ENCODE data around the gene C11orf71. TPM values are rescaled to one million over a fixed set of nuclear protein-coding genes. Genes with fewer than 3 reads are reported as not detected.
A peak's percentile ranks its signal among the peaks of the same experiment; 100 is the strongest.

Gene C11orf71
- total RNA-seq, 6 experiments from 2014 or later, result 2.4 to 3.8 (median 3.2) TPM

- peak overlapping the region; percentile 60 for H3K4me3 Mint-ChIP-seq
Measured at GRCh38 chr11:114367244-114367957, 32.9 kb downstream of the C11orf71 start.

DNA sequence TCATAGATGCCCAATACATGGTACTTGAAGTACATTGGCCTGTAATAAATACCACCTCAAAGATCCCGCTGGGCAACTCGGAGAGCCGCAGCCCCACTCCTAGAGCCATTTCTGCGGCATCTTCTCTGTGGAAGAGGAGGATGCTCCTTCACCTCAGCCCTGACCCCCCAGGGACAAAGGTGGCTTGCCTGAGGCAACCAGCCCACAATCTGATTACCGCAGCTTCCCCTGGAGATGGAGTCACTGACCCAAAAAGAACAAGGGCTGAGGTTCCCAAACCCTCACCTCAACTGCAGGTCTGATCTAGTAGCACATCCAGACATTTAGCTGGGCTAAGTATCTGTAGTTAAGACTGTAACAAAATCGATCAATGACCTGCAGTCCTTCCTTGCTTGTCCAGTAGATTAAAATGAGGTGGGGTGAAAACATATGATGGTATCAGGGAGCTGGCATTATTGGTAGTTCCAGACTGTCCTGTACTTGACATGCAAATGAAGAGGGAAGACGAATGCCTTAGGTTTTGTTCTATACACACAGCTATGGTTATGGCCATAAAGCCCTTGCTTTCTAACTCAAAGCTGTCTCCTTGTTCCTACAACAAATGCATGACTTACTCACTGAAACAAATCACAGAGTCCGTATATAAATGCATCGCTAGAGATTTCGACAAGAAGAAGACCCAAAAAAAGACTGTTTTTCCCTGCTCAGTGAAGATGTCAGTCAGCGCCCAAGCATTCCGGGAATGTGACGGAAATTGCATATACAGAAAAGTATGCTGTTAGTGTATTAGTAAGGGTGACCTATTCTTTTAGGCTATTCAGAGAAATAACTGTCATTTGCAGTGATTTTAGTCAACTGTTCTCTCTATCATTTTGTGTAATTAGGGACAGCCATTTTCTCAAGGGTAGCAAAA is 33.7 kb downstream of the C11orf71 start:
- Mint-ChIP-seq H3K27ac (peak overlapping the region; percentile 96), H3K27me3 (ENCODE audit: insufficient read depth) (no peaks in the 10 kb centered on the region), H3K4me3 (peak overlapping the region; percentile 60), H3K36me3 (ENCODE audit: low read depth) (peaks cover 7% of the 10 kb centered on the region; the same call in 1 of the 2 replicates), H3K9me3 (no peaks in the 10 kb centered on the region), H3K4me1 (ENCODE audit: low read depth) (peaks cover 76% of the 10 kb centered on the region)
- TF ChIP-seq, protein P1, sequence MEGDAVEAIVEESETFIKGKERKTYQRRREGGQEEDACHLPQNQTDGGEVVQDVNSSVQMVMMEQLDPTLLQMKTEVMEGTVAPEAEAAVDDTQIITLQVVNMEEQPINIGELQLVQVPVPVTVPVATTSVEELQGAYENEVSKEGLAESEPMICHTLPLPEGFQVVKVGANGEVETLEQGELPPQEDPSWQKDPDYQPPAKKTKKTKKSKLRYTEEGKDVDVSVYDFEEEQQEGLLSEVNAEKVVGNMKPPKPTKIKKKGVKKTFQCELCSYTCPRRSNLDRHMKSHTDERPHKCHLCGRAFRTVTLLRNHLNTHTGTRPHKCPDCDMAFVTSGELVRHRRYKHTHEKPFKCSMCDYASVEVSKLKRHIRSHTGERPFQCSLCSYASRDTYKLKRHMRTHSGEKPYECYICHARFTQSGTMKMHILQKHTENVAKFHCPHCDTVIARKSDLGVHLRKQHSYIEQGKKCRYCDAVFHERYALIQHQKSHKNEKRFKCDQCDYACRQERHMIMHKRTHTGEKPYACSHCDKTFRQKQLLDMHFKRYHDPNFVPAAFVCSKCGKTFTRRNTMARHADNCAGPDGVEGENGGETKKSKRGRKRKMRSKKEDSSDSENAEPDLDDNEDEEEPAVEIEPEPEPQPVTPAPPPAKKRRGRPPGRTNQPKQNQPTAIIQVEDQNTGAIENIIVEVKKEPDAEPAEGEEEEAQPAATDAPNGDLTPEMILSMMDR (IDR thresholded peaks at IDR 0.05), result no peak
- DNase-seq, result peak; percentile 85

More at GRCh38 chr11:114367244-114367957, 32.9 kb downstream of the C11orf71 start:
- no peak for DNase-seq
- Mint-ChIP-seq H3K9me3 (no peaks in the 10 kb centered on the region), H3K4me1 (ENCODE audit: low read depth) (peaks cover 75% of the 10 kb centered on the region), H3K27me3 (ENCODE audit: insufficient read depth) (no peaks in the 10 kb centered on the region), H3K27ac (peak overlapping the region; percentile 96), H3K36me3 (ENCODE audit: low read depth) (peaks cover 7% of the 10 kb centered on the region; the same call in 1 of the 2 replicates)
- TF ChIP-seq, protein P1 (IDR thresholded peaks at IDR 0.05), result no peak

DNA sequence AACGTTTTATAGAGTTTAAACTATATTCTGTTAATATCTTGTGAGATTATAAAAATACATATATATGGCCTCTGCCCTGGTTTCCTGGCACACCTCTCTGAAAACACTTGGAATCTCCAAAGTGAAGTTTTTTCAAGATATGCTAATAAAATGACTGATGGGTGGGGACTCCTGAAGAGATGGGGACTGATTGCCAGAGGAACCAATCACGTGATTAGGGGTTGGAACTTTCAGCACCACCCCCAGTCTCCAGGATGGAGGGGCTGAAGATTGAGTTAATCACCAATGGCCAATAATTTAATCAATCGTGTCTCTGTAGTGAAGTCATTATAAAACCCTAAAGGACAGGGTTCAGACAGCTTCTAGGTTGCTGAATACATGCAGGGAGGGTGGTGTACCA is 37.4 kb downstream of the C11orf71 start:
- TF ChIP-seq, protein P1 (IDR thresholded peaks at IDR 0.05), result no peak
- Mint-ChIP-seq H3K4me1 (ENCODE audit: low read depth) (peaks cover 82% of the 10 kb centered on the region), H3K27ac (no peak overlapping the region)

DNA sequence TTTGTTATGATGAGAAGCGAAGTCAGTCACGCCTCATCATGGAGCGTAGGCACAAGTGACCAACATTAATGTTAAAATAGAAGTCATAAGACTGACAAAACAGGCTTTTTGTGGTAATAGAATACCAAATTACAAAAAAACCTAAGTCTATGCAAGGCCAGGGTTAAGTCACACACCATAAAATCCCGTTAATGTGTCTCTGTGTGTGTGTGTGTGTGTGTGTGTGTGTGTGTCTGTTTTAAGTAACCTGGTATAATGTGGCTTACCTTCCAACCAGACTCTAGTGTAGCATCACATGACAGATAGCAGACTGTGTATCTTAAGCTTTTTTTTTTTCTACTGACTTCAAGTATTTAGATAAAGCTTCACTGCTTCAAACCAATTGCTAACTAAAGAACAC is 38.0 kb downstream of the C11orf71 start:
- H3K9me3 Mint-ChIP-seq, result no peaks in the 10 kb centered on the region
- H3K4me3 Mint-ChIP-seq, result no peak overlapping the region
- no peak overlapping the region for H3K27ac Mint-ChIP-seq
- H3K4me1 Mint-ChIP-seq (ENCODE audit: low read depth), result peaks cover 82% of the 10 kb centered on the region
- TF ChIP-seq, protein P1 (IDR thresholded peaks at IDR 0.05), result no peak
- H3K36me3 Mint-ChIP-seq (ENCODE audit: low read depth), result peaks cover 14% of the 10 kb centered on the region
- no peaks in the 10 kb centered on the region for H3K27me3 Mint-ChIP-seq (ENCODE audit: insufficient read depth)
- DNase-seq, result no peak

More for the DNA sequence above, 37.4 kb downstream of the C11orf71 start:
- Mint-ChIP-seq H3K9me3 (no peaks in the 10 kb centered on the region), H3K4me3 (no peak overlapping the region), H3K36me3 (ENCODE audit: low read depth) (peaks cover 14% of the 10 kb centered on the region), H3K27me3 (ENCODE audit: insufficient read depth) (no peaks in the 10 kb centered on the region)
- DNase-seq, result no peak

DNA sequence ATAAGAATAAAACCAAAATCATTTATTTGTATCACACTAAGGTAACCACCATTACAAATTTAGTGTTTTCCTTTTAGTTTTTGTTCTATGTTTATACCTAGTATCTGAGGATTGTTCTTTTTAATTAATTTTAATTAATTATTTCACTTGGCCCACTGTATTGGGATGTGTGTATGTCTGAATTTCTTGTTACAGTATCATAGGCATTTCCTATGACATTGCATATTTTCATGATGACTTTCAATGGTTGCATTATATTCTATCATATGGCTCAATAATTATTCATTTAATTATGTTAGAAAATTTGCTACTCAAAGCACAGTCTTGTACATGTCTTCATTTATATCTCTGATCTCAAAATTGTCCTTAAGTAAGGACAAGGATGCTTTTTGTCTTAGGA is 41.0 kb downstream of the C11orf71 start:
- TF ChIP-seq, protein P1 (IDR thresholded peaks at IDR 0.05), result no peak
- DNase-seq, result no peak
- no peaks in the 10 kb centered on the region for H3K9me3 Mint-ChIP-seq
- peaks cover 58% of the 10 kb centered on the region for H3K4me1 Mint-ChIP-seq (ENCODE audit: low read depth)
- H3K36me3 Mint-ChIP-seq (ENCODE audit: low read depth), result peaks cover 14% of the 10 kb centered on the region
- peak overlapping the region; percentile 80 for H3K27ac Mint-ChIP-seq
- H3K4me3 Mint-ChIP-seq, result 0 out of 2 replicates have a peak overlapping the region, but pooled peaks have one; percentile 14
- no peaks in the 10 kb centered on the region for H3K27me3 Mint-ChIP-seq (ENCODE audit: insufficient read depth)
